Endothelial cell (in vitro differentiated cells): Measurements from ENCODE around the gene MACROD2. TPM values are rescaled to one million over a fixed set of nuclear protein-coding genes. Genes with fewer than 3 reads are reported as not detected.

Experiments
- DNase-seq: peaks from one replicate; pipeline ENCODE4 v3.0.0; 2021; ENCODE audit warnings: low spot score
- H3K27ac Mint-ChIP-seq: one replicate; pipeline ENCODE4 v1.8.0; 2021; ENCODE audit warnings: mixed read lengths, inconsistent platforms; ENCODE audit not compliant: unreplicated experiment
- H3K27me3 Mint-ChIP-seq: one replicate; pipeline ENCODE4 v1.8.0; 2021; ENCODE audit warnings: mild to moderate bottlenecking, moderate library complexity, mixed read lengths, inconsistent platforms; ENCODE audit not compliant: unreplicated experiment
- H3K36me3 Mint-ChIP-seq: one replicate; pipeline ENCODE4 v1.8.0; 2021; ENCODE audit warnings: mild to moderate bottlenecking, low read depth, mixed read lengths, inconsistent platforms; ENCODE audit not compliant: unreplicated experiment
- H3K4me1 Mint-ChIP-seq: one replicate; pipeline ENCODE4 v1.8.0; 2021; ENCODE audit warnings: mild to moderate bottlenecking, mixed read lengths, inconsistent platforms; ENCODE audit not compliant: unreplicated experiment
- H3K4me3 Mint-ChIP-seq: one replicate; pipeline ENCODE4 v1.8.0; 2021; ENCODE audit warnings: mild to moderate bottlenecking, mixed read lengths, inconsistent platforms; ENCODE audit not compliant: unreplicated experiment
- H3K9me3 Mint-ChIP-seq: one replicate; pipeline ENCODE4 v1.8.0; 2021; ENCODE audit warnings: mixed read lengths, inconsistent platforms; ENCODE audit not compliant: unreplicated experiment
- CTCF ChIP-seq: fragments of 200-600 bp; sonication (generic); IDR thresholded peaks from one replicate; pipeline ENCODE4 v1.5.0; 2021; ENCODE audit warnings: antibody characterized with exemption; ENCODE audit not compliant: unreplicated experiment
- total RNA-seq: library from RNA; stranded (reverse); fragmentation: NEBNext Ultra II Directional; extraction: Animal tissue kit (Norgen Biotek cat#: 25700); gene quantifications from one replicate; pipeline ENCODE4 v1.2.1, GENCODE V29; 2021; ENCODE audit not compliant: unreplicated experiment

MACROD2 gene
- total RNA-seq, 1 donor from 2014 or later, result 6.4 TPM

GRCh38 chr20:14633507-14633906 lies 638.2 kb downstream of the MACROD2 start:
- Mint-ChIP-seq H3K36me3 (no peaks in the 10 kb centered on the region), H3K4me3 (no peak overlapping the region), H3K27ac (no peak overlapping the region), H3K27me3 (no peaks in the 10 kb centered on the region), H3K9me3 (no peaks in the 10 kb centered on the region), H3K4me1 (no peaks in the 10 kb centered on the region)
- no peak for DNase-seq
- TF ChIP-seq CTCF, result no peak

DNA sequence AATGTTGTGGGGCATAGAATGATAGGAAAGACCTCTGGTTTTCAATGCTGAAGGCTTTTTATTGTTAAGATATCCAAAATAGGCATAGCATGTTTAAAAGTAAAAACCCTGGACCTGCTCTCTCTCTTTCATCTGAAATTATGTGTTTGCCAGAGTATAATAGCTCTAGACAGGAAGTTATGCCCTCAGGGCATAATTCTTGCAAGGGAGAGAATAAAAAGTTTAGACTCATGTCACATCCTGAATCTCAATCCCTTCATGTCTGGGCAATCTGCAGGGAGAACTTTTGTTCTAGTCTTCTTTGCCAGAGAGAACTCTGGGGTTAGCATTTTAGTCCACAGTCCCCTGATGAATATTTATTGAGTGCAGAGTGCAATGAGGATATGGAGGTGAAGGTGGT lies 639.3 kb downstream of the MACROD2 start:
- H3K27ac Mint-ChIP-seq, result no peak overlapping the region
- DNase-seq, result no peak
- H3K27me3 Mint-ChIP-seq, result peaks cover 1% of the 10 kb centered on the region
- TF ChIP-seq CTCF, result no peak
- no peaks in the 10 kb centered on the region for H3K36me3 Mint-ChIP-seq
- H3K9me3 Mint-ChIP-seq, result no peaks in the 10 kb centered on the region
- H3K4me1 Mint-ChIP-seq, result no peaks in the 10 kb centered on the region
- no peak overlapping the region for H3K4me3 Mint-ChIP-seq

GRCh38 chr20:14637441-14637840 lies 642.1 kb downstream of the MACROD2 start:
- Mint-ChIP-seq H3K36me3 (no peaks in the 10 kb centered on the region), H3K4me3 (no peak overlapping the region), H3K27me3 (peaks cover 1% of the 10 kb centered on the region), H3K27ac (no peak overlapping the region), H3K9me3 (no peaks in the 10 kb centered on the region), H3K4me1 (no peaks in the 10 kb centered on the region)
- no peak for TF ChIP-seq CTCF
- no peak for DNase-seq

- H3K27me3 Mint-ChIP-seq, result peaks cover 1% of the 10 kb centered on the region
- DNase-seq, result no peak
- no peak for TF ChIP-seq CTCF
- no peaks in the 10 kb centered on the region for H3K4me1 Mint-ChIP-seq
- no peaks in the 10 kb centered on the region for H3K9me3 Mint-ChIP-seq
- no peak overlapping the region for H3K4me3 Mint-ChIP-seq
- H3K27ac Mint-ChIP-seq, result no peak overlapping the region
- H3K36me3 Mint-ChIP-seq, result no peaks in the 10 kb centered on the region
Measured at GRCh38 chr20:14643146-14643545, 647.8 kb downstream of the MACROD2 start.

DNA sequence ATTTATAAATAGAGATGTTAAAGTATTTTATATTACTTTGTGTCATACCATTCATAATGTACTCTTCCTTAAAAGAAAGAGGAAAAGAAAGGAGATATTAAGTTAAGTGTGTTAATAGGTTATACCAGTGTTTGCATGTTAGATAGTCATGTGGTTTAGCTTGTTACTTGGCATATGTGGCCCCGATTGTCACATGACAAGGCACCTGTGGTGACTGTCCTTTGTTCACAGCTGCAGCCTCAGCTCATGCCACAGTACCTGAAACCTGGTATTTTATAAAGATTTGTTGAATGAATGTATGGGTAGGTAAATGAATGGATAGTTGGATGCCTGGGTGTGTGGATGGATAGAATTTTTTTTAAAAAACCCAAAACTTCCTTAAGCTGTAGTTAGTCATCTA lies 648.2 kb downstream of the MACROD2 start:
- Mint-ChIP-seq H3K36me3 (no peaks in the 10 kb centered on the region), H3K4me1 (no peaks in the 10 kb centered on the region), H3K4me3 (no peak overlapping the region), H3K27ac (no peak overlapping the region), H3K9me3 (no peaks in the 10 kb centered on the region), H3K27me3 (peaks cover 1% of the 10 kb centered on the region)
- TF ChIP-seq CTCF, result no peak
- DNase-seq, result no peak
